Lower lobe of right lung (tissue), 2 donors: ENCODE measurements around the gene FECH. TPM values are rescaled to one million over a fixed set of nuclear protein-coding genes. Genes with fewer than 3 reads are reported as not detected.

Source experiments
- ATAC-seq, 2 donors: fragments of 200-7000 bp; cut with Tn5 transposase; one replicate each; pipeline ENCODE4 v1.9.1; 2020 to 2022; ENCODE audit warnings: mild to moderate bottlenecking in 2 of 2, moderate library complexity in 2 of 2
- DNase-seq: peaks from one replicate; pipeline ENCODE4 v3.0.0-alpha.2; 2020
- H3K27ac ChIP-seq: fragments of 200-600 bp; one replicate; pipeline ENCODE4 v1.8.0; 2022
- H3K27me3 ChIP-seq: fragments of 200-600 bp; one replicate; pipeline ENCODE4 v1.8.0; 2022; ENCODE audit warnings: low read depth
- H3K36me3 ChIP-seq: fragments of 200-600 bp; one replicate; pipeline ENCODE4 v1.8.0; 2022; ENCODE audit warnings: mild to moderate bottlenecking
- H3K4me1 ChIP-seq: fragments of 200-600 bp; one replicate; pipeline ENCODE4 v1.8.0; 2022
- H3K4me3 ChIP-seq: fragments of 200-600 bp; one replicate; pipeline ENCODE4 v1.8.0; 2022; ENCODE audit warnings: mild to moderate bottlenecking
- H3K9me3 ChIP-seq: fragments of 200-600 bp; one replicate; pipeline ENCODE4 v1.8.0; 2022
- CTCF ChIP-seq: fragments of 200-600 bp; IDR thresholded peaks from one replicate; pipeline ENCODE4 v1.8.0; 2022; ENCODE audit warnings: antibody characterized with exemption, mild to moderate bottlenecking
- intact Hi-C: fragments of 100-400 bp; cut with DNase I; formaldehyde crosslinking; loops from one replicate; pipeline ENCODE4 v1.11.0; 2022
- total RNA-seq: library from RNA; stranded (reverse); fragmentation: NEBNext Ultra II Directional; extraction: Animal tissue kit (Norgen Biotek cat#: 25700); gene quantifications from one replicate; pipeline ENCODE4 v1.2.1, GENCODE V29; 2021
- donor health status: DM: no; HTN: yes; CAD: no; lungs with severe emphysema.

Gene FECH
- total RNA-seq, 1 donor from 2014 or later, result 25.7 TPM

DNA sequence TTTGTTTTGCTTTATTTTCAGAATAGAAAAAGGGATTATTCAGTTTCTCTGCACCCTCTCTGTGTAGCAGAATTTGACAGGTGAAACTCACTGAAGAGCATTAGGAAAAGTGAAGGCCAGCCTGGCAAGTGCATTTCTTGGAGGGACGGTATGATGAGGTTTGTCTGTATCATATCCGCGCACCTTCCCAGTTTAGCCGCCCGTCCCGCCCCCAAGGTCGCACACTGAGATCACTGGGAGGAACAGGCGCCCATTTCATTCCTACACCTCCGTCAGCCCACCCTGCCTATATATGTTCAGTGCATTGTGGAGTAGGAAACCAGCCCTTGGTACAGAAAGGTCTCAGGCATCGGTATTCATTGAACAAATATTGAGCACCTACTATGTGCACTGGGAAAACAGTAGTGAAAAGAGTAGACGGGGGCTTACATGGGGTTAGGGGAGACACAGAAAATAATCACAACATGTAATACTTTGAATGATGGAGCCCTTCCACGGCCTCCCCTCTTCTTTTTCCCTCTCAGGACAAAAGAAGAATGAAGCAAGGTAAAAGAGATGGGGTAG, 678 bp upstream of the FECH start:
- no peaks in the 10 kb centered on the region for H3K27me3 ChIP-seq
- peaks cover 11% of the 10 kb centered on the region for H3K4me1 ChIP-seq
- intact Hi-C loops, result no loop called here
- ATAC-seq (no peak), DNase-seq (no peak)
- TF ChIP-seq CTCF, result no peak
- peak overlapping the region; percentile 85 for H3K4me3 ChIP-seq
- H3K36me3 ChIP-seq, result peaks cover 3% of the 10 kb centered on the region
- peak overlapping the region; percentile 92 for H3K27ac ChIP-seq
- no peaks in the 10 kb centered on the region for H3K9me3 ChIP-seq

- TF ChIP-seq CTCF, result no peak
- Histone ChIP-seq H3K4me3 (peak overlapping the region; percentile 85), H3K36me3 (peaks cover 4% of the 10 kb centered on the region), H3K27ac (peak overlapping the region; percentile 92), H3K27me3 (no peaks in the 10 kb centered on the region), H3K4me1 (peaks cover 11% of the 10 kb centered on the region), H3K9me3 (no peaks in the 10 kb centered on the region)
- intact Hi-C loops, result no loop called here
- ATAC-seq, result peak in 1 of 2 donors; percentile 2
- DNase-seq, result no peak
Observed at GRCh38 chr18:57585855-57586250, 649 bp downstream of the FECH start.

- TF ChIP-seq CTCF, result no peak
- no peaks in the 10 kb centered on the region for H3K9me3 ChIP-seq
- ATAC-seq (no peak), DNase-seq (no peak)
- H3K27ac ChIP-seq, result peak overlapping the region; percentile 92
- intact Hi-C loops, result no loop called here
- H3K27me3 ChIP-seq, result no peaks in the 10 kb centered on the region
- peaks cover 8% of the 10 kb centered on the region for H3K36me3 ChIP-seq
- H3K4me3 ChIP-seq, result peak overlapping the region; percentile 85
- H3K4me1 ChIP-seq, result peaks cover 11% of the 10 kb centered on the region
Observed at GRCh38 chr18:57585421-57585820, 1.1 kb downstream of the FECH start.

- no peak overlapping the region for H3K4me3 ChIP-seq
- TF ChIP-seq CTCF, result no peak
- no peaks in the 10 kb centered on the region for H3K27me3 ChIP-seq
- intact Hi-C loops, result no loop called here
- DNase-seq, result no peak
- ATAC-seq, result no peak
- H3K36me3 ChIP-seq, result peaks cover 17% of the 10 kb centered on the region
- H3K27ac ChIP-seq, result no peak overlapping the region
- peaks cover 11% of the 10 kb centered on the region for H3K4me1 ChIP-seq
- no peaks in the 10 kb centered on the region for H3K9me3 ChIP-seq
Observed at GRCh38 chr18:57584444-57584843, 2.1 kb downstream of the FECH start.

DNA sequence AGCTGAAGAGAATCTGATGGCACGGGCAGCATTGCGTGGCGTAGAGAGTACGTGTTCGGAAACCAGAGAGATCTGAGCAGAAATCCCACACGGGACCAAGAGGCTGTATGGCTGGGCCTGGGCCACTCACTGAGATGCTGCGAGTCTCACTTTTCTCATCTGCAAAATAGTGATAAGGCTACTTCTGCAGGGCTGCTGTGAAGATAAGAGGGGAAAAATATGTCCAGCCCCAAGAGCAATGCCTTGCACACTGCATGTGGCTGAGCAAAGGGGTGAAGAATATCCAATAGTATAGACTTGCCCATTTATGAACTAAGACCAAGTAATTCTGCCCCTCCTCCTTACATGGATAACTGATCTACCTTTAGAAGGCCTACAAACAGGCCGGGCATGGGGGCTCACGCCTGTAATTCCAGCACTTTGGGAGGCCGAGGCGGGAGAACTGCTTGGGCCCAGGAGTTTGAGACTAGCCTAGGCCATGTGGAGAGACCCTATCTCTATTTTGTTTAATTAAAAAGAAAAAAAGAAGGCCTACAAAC, 3.1 kb downstream of the FECH start:
- no peaks in the 10 kb centered on the region for H3K9me3 ChIP-seq
- H3K27me3 ChIP-seq, result no peaks in the 10 kb centered on the region
- H3K36me3 ChIP-seq, result peaks cover 26% of the 10 kb centered on the region
- no peak for TF ChIP-seq CTCF
- no peak overlapping the region for H3K4me3 ChIP-seq
- H3K27ac ChIP-seq, result no peak overlapping the region
- DNase-seq (no peak), ATAC-seq (no peak)
- peaks cover 11% of the 10 kb centered on the region for H3K4me1 ChIP-seq
- intact Hi-C loops, result no loop called here
